Measurements from ENCODE around the gene ECE1. TPM values are rescaled to one million over a fixed set of nuclear protein-coding genes. Genes with fewer than 3 reads are reported as not detected.

Gene ECE1
- total and polyA plus RNA-seq, 2 of the 13 experiments (the other 11 are each of a cell fraction or from before 2014, with no cell fraction given), result 13.5 to 21.2 TPM

DNA sequence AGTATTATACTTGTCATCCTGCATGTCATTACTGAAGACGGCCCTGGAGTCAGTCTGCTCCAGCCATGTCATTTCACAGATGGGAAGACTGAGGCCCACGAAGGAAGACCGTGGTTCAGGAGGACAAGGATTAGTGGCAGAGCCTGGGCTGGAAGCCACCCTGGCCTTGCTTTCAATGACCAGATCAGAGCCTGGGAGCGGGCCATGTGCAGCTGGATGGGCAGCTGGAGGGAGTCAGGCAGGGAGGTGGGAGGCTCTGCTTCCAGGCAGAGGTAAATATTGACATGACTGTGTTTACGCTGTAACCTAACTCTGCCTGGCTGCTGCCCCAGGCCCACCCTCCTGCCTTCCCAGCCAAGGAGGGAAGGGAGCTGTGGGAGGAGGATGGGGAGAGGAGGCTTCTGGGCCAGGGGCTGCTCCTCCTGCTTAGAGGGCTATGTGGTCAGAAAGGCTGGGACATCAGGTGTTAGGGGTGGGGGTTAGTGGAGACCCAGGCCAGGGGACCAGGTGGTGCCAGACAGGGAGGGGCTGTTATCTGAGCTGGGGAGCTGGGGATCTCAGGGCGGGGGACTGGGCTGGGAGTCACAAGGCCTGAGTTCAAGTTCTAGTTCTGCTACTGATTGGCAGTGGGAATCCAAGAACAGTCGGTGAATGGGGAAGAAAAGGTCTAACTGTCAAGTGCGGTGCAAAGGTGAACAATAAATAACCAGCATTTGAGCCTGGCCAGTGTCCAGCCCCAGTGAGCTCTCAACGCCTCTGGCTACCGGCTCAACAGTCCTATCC, 48.5 kb upstream of the ECE1 start (continued):
- TF ChIP-seq ZNF446 (CRISPR knock-in tag; IDR thresholded peaks at IDR 0.05) (no peak), XRCC5 (optimal IDR thresholded peaks at IDR 0.05; ENCODE audit: low read length) (peak; percentile 42), ZFP1 (CRISPR knock-in tag; IDR thresholded peaks at IDR 0.05) (no peak), ETV6 (CRISPR knock-in tag; conservative IDR thresholded peaks at IDR 0.05) (no peak), EHMT2 (IDR thresholded peaks at IDR 0.05; ENCODE audit: borderline replicate concordance, low read depth, low read length) (no peak), XBP1 (CRISPR knock-in tag; IDR thresholded peaks at IDR 0.05) (no peak), TARDBP (CRISPR knock-in tag; IDR thresholded peaks at IDR 0.05) (peak; percentile 90), ZNF33B (CRISPR knock-in tag; IDR thresholded peaks at IDR 0.05) (no peak), HES4 (CRISPR knock-in tag; IDR thresholded peaks at IDR 0.05; ENCODE audit: borderline replicate concordance) (no peak), ZNF850 (CRISPR knock-in tag; conservative IDR thresholded peaks at IDR 0.05) (no peak), ZNF207 (IDR thresholded peaks at IDR 0.05; ENCODE audit: borderline replicate concordance) (no peak)
- TF ChIP-seq, protein P1, sequence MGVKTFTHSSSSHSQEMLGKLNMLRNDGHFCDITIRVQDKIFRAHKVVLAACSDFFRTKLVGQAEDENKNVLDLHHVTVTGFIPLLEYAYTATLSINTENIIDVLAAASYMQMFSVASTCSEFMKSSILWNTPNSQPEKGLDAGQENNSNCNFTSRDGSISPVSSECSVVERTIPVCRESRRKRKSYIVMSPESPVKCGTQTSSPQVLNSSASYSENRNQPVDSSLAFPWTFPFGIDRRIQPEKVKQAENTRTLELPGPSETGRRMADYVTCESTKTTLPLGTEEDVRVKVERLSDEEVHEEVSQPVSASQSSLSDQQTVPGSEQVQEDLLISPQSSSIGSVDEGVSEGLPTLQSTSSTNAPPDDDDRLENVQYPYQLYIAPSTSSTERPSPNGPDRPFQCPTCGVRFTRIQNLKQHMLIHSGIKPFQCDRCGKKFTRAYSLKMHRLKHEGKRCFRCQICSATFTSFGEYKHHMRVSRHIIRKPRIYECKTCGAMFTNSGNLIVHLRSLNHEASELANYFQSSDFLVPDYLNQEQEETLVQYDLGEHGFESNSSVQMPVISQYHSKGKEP (CRISPR knock-in tag; IDR thresholded peaks at IDR 0.05), result no peak
- TF ChIP-seq, protein P2, sequence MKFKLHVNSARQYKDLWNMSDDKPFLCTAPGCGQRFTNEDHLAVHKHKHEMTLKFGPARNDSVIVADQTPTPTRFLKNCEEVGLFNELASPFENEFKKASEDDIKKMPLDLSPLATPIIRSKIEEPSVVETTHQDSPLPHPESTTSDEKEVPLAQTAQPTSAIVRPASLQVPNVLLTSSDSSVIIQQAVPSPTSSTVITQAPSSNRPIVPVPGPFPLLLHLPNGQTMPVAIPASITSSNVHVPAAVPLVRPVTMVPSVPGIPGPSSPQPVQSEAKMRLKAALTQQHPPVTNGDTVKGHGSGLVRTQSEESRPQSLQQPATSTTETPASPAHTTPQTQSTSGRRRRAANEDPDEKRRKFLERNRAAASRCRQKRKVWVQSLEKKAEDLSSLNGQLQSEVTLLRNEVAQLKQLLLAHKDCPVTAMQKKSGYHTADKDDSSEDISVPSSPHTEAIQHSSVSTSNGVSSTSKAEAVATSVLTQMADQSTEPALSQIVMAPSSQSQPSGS (CRISPR knock-in tag; IDR thresholded peaks at IDR 0.05), result peak; percentile 76; the same call in 1 of the 2 replicates
- TF ChIP-seq, protein P3, sequence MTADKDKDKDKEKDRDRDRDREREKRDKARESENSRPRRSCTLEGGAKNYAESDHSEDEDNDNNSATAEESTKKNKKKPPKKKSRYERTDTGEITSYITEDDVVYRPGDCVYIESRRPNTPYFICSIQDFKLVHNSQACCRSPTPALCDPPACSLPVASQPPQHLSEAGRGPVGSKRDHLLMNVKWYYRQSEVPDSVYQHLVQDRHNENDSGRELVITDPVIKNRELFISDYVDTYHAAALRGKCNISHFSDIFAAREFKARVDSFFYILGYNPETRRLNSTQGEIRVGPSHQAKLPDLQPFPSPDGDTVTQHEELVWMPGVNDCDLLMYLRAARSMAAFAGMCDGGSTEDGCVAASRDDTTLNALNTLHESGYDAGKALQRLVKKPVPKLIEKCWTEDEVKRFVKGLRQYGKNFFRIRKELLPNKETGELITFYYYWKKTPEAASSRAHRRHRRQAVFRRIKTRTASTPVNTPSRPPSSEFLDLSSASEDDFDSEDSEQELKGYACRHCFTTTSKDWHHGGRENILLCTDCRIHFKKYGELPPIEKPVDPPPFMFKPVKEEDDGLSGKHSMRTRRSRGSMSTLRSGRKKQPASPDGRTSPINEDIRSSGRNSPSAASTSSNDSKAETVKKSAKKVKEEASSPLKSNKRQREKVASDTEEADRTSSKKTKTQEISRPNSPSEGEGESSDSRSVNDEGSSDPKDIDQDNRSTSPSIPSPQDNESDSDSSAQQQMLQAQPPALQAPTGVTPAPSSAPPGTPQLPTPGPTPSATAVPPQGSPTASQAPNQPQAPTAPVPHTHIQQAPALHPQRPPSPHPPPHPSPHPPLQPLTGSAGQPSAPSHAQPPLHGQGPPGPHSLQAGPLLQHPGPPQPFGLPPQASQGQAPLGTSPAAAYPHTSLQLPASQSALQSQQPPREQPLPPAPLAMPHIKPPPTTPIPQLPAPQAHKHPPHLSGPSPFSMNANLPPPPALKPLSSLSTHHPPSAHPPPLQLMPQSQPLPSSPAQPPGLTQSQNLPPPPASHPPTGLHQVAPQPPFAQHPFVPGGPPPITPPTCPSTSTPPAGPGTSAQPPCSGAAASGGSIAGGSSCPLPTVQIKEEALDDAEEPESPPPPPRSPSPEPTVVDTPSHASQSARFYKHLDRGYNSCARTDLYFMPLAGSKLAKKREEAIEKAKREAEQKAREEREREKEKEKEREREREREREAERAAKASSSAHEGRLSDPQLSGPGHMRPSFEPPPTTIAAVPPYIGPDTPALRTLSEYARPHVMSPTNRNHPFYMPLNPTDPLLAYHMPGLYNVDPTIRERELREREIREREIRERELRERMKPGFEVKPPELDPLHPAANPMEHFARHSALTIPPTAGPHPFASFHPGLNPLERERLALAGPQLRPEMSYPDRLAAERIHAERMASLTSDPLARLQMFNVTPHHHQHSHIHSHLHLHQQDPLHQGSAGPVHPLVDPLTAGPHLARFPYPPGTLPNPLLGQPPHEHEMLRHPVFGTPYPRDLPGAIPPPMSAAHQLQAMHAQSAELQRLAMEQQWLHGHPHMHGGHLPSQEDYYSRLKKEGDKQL (CRISPR knock-in tag; IDR thresholded peaks at IDR 0.05; ENCODE audit: low read depth), result peak; percentile 86
- TF ChIP-seq, protein P4, sequence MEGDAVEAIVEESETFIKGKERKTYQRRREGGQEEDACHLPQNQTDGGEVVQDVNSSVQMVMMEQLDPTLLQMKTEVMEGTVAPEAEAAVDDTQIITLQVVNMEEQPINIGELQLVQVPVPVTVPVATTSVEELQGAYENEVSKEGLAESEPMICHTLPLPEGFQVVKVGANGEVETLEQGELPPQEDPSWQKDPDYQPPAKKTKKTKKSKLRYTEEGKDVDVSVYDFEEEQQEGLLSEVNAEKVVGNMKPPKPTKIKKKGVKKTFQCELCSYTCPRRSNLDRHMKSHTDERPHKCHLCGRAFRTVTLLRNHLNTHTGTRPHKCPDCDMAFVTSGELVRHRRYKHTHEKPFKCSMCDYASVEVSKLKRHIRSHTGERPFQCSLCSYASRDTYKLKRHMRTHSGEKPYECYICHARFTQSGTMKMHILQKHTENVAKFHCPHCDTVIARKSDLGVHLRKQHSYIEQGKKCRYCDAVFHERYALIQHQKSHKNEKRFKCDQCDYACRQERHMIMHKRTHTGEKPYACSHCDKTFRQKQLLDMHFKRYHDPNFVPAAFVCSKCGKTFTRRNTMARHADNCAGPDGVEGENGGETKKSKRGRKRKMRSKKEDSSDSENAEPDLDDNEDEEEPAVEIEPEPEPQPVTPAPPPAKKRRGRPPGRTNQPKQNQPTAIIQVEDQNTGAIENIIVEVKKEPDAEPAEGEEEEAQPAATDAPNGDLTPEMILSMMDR (CRISPR knock-in tag; IDR thresholded peaks at IDR 0.05), result peak; percentile 25
- TF ChIP-seq, protein P5, sequence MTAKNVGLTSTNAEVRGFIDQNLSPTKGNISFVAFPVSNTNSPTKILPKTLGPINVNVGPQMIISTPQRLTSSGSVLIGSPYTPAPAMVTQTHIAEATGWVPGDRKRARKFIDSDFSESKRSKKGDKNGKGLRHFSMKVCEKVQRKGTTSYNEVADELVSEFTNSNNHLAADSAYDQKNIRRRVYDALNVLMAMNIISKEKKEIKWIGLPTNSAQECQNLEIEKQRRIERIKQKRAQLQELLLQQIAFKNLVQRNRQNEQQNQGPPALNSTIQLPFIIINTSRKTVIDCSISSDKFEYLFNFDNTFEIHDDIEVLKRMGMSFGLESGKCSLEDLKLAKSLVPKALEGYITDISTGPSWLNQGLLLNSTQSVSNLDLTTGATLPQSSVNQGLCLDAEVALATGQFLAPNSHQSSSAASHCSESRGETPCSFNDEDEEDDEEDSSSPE (CRISPR knock-in tag; IDR thresholded peaks at IDR 0.05), result peak; percentile 65; the same call in 1 of the 2 replicates

Measured in HepG2 (cell line).